Skeletal muscle tissue (tissue), 4 donors: Measurements from ENCODE around the gene PTPN23. TPM values are rescaled to one million over a fixed set of nuclear protein-coding genes. Genes with fewer than 3 reads are reported as not detected.

ENCODE experiments used
- H3K27ac ChIP-seq: one replicate; pipeline ENCODE4 v1.7.0; 2013; ENCODE audit warnings: mild to moderate bottlenecking, low read depth, low read length, inconsistent platforms
- H3K27me3 ChIP-seq, 3 donors: one replicate each; pipeline ENCODE4 v1.7.0; 2013; ENCODE audit warnings: low read length in 3 of 3; ENCODE audit not compliant: control insufficient read depth in 3 of 3, insufficient read depth in 3 of 3
- H3K36me3 ChIP-seq, 3 donors: one replicate each; pipeline ENCODE4 v1.7.0; 2013; ENCODE audit warnings: low read length in 3 of 3; ENCODE audit not compliant: control insufficient read depth in 3 of 3, insufficient read depth in 3 of 3
- H3K4me1 ChIP-seq, 3 donors: one replicate each; pipeline ENCODE4 v1.7.0; 2013; ENCODE audit warnings: low read length in 3 of 3, mild to moderate bottlenecking in 3 of 3; ENCODE audit not compliant: control insufficient read depth in 3 of 3, insufficient read depth in 3 of 3
- H3K4me3 ChIP-seq, 3 donors: one replicate each; pipeline ENCODE4 v1.7.0; 2013; ENCODE audit warnings: low read length in 3 of 3
- H3K9ac ChIP-seq, 3 donors: one replicate each; pipeline ENCODE4 v1.7.0; 2013; ENCODE audit warnings: low read length in 3 of 3, mild to moderate bottlenecking in 3 of 3, moderate library complexity in 2 of 3, low read depth in 1 of 3
- H3K9me3 ChIP-seq, 3 donors: one replicate each; pipeline ENCODE4 v1.7.0; 2013; ENCODE audit warnings: low read length in 3 of 3; ENCODE audit not compliant: control insufficient read depth in 3 of 3
- total RNA-seq: library from RNA; depleted of rRNA; stranded (reverse); fragments of >200 nt; gene quantifications from one replicate; pipeline ENCODE4 v1.2.3, GENCODE V29; 2014
- donor health status: Osteomylitis.

Gene PTPN23
- total RNA-seq, 1 donor from 2014 or later: 17.2 TPM

DNA sequence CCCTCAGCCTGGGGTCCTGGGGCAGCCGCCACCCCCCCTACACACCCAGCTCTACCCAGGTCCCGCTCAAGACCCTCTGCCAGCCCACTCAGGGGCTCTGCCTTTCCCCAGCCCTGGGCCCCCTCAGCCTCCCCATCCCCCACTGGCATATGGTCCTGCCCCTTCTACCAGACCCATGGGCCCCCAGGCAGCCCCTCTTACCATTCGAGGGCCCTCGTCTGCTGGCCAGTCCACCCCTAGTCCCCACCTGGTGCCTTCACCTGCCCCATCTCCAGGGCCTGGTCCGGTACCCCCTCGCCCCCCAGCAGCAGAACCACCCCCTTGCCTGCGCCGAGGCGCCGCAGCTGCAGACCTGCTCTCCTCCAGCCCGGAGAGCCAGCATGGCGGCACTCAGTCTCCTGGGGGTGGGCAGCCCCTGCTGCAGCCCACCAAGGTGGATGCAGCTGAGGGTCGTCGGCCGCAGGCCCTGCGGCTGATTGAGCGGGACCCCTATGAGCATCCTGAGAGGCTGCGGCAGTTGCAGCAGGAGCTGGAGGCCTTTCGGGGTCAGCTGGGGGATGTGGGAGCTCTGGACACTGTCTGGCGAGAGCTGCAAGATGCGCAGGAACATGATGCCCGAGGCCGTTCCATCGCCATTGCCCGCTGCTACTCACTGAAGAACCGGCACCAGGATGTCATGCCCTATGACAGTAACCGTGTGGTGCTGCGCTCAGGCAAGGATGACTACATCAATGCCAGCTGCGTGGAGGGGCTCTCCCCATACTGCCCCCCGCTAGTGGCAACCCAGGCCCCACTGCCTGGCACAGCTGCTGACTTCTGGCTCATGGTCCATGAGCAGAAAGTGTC lies 30.2 kb downstream of the PTPN23 start:
- Histone ChIP-seq H3K4me3 (no peak overlapping the region), H3K36me3 (peaks cover 77 to 87% (median 85%) of the 10 kb centered on the region in 3 donors), H3K27ac (no peak overlapping the region)

GRCh38 chr3:47411696-47412452 lies 31.1 kb downstream of the PTPN23 start:
- no peaks in the 10 kb centered on the region for H3K9me3 ChIP-seq
- H3K27ac ChIP-seq: no peak overlapping the region
- H3K36me3 ChIP-seq: peaks cover 71 to 81% (median 80%) of the 10 kb centered on the region in 3 donors
- H3K9ac ChIP-seq: no peak overlapping the region
- H3K4me1 ChIP-seq: peaks cover 0 to 3% (median 0%) of the 10 kb centered on the region in 3 donors
- no peak overlapping the region for H3K4me3 ChIP-seq
- no peaks in the 10 kb centered on the region for H3K27me3 ChIP-seq

More for the DNA sequence above, 30.2 kb downstream of the PTPN23 start:
- Histone ChIP-seq H3K4me1 (peaks cover 0 to 3% (median 0%) of the 10 kb centered on the region in 3 donors), H3K9ac (no peak overlapping the region), H3K9me3 (no peaks in the 10 kb centered on the region), H3K27me3 (no peaks in the 10 kb centered on the region)

DNA sequence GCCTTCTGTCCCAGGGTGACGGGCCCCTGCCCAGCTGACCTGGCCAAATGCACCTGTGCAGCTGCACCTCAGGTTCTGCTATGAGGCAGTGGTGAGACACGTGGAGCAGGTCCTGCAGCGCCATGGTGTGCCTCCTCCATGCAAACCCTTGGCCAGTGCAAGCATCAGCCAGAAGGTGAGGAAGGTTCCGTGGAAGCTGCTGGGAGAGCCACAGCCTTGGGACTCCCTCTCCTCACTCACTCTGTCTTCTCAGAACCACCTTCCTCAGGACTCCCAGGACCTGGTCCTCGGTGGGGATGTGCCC lies 31.6 kb downstream of the PTPN23 start:
- Histone ChIP-seq H3K36me3 (peaks cover 69 to 80% (median 78%) of the 10 kb centered on the region in 3 donors), H3K27me3 (no peaks in the 10 kb centered on the region)

GRCh38 chr3:47412842-47413520 lies 32.2 kb downstream of the PTPN23 start:
- Histone ChIP-seq H3K27ac (no peak overlapping the region), H3K36me3 (peaks cover 66 to 74% (median 73%) of the 10 kb centered on the region in 3 donors)

More for the DNA sequence above, 31.6 kb downstream of the PTPN23 start:
- H3K4me1 ChIP-seq: peaks cover 0 to 3% (median 0%) of the 10 kb centered on the region in 3 donors
- no peak overlapping the region for H3K4me3 ChIP-seq
- H3K27ac ChIP-seq: no peak overlapping the region
- H3K9ac ChIP-seq: no peak overlapping the region
- no peaks in the 10 kb centered on the region for H3K9me3 ChIP-seq

GRCh38 chr3:47413751-47414150 lies 32.9 kb downstream of the PTPN23 start:
- no peaks in the 10 kb centered on the region for H3K27me3 ChIP-seq
- H3K27ac ChIP-seq: no peak overlapping the region
- no peak overlapping the region for H3K4me3 ChIP-seq
- H3K36me3 ChIP-seq: peaks cover 61 to 67% (median 66%) of the 10 kb centered on the region in 3 donors
- H3K9ac ChIP-seq: no peak overlapping the region
- H3K4me1 ChIP-seq: peaks cover 0 to 3% (median 0%) of the 10 kb centered on the region in 3 donors
- H3K9me3 ChIP-seq: no peaks in the 10 kb centered on the region

More at GRCh38 chr3:47412842-47413520, 32.2 kb downstream of the PTPN23 start:
- H3K27me3 ChIP-seq: no peaks in the 10 kb centered on the region
- H3K4me1 ChIP-seq: peaks cover 0 to 3% (median 0%) of the 10 kb centered on the region in 3 donors
- H3K9me3 ChIP-seq: no peaks in the 10 kb centered on the region
- no peak overlapping the region for H3K4me3 ChIP-seq
- H3K9ac ChIP-seq: no peak overlapping the region

DNA sequence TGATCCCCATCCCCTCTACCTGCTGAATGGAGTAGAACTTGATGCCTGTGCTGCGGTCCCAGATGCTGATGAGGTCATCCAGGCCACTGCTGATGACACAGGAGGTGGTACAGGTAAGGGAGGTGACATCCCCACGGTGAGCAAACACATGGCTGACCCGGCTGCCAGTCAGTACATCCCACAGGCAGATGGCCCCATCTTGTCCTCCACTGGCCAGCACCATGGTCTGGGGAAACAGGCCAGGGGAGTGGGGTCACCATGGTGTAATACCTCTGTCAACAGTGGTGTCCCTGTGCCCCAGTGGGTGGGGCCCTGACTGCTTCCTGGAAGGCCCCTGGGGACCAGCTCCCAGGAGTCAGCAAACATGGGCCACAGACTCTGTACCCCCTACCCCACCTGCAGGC lies 33.3 kb downstream of the PTPN23 start:
- Histone ChIP-seq H3K9me3 (no peaks in the 10 kb centered on the region), H3K9ac (no peak overlapping the region), H3K27ac (no peak overlapping the region), H3K4me1 (peaks cover 0 to 3% (median 0%) of the 10 kb centered on the region in 3 donors), H3K36me3 (peaks cover 61 to 66% (median 66%) of the 10 kb centered on the region in 3 donors), H3K27me3 (no peaks in the 10 kb centered on the region), H3K4me3 (no peak overlapping the region)

GRCh38 chr3:47414666-47415587 lies 34.1 kb downstream of the PTPN23 start:
- no peak overlapping the region for H3K27ac ChIP-seq
- peaks cover 0 to 3% (median 0%) of the 10 kb centered on the region in 3 donors for H3K4me1 ChIP-seq
- peaks cover 61 to 67% (median 66%) of the 10 kb centered on the region in 3 donors for H3K36me3 ChIP-seq
- H3K27me3 ChIP-seq: no peaks in the 10 kb centered on the region
- H3K9ac ChIP-seq: no peak overlapping the region
- H3K9me3 ChIP-seq: no peaks in the 10 kb centered on the region
- H3K4me3 ChIP-seq: no peak overlapping the region

- H3K9ac ChIP-seq: no peak overlapping the region
- no peak overlapping the region for H3K4me3 ChIP-seq
- H3K4me1 ChIP-seq: peaks cover 0 to 6% (median 3%) of the 10 kb centered on the region in 3 donors
- peaks cover 68 to 73% (median 70%) of the 10 kb centered on the region in 3 donors for H3K36me3 ChIP-seq
- H3K27ac ChIP-seq: no peak overlapping the region
- H3K9me3 ChIP-seq: no peaks in the 10 kb centered on the region
- H3K27me3 ChIP-seq: no peaks in the 10 kb centered on the region
Measured at GRCh38 chr3:47416041-47416440, 35.2 kb downstream of the PTPN23 start.
